Measurements from ENCODE around the gene PRRG1.

GRCh38 chrX:37468124-37468739, 119.1 kb downstream of the PRRG1 start:
- TF ChIP-seq CTCF (IDR thresholded peaks at IDR 0.05) = no peak
- TF ChIP-seq EP300 (IDR thresholded peaks at IDR 0.05) = no peak

Data from ovary (tissue), 3 donors.